Urothelium cell line (cell line): ENCODE measurements around the gene ARHGAP44.

Source experiments
- DNase-seq: peaks from one replicate; pipeline ENCODE4 v3.0.0; 2011; ENCODE audit warnings: low spot score, mixed read lengths
- FAIRE-seq: peaks from 2 replicates; lab custom pipeline; 2011; peaks lifted over from hg19 to GRCh38; lab: Jason Lieb, UNC

ARHGAP44 gene

GRCh38 chr17:12896180-12896785 lies 107.0 kb downstream of the ARHGAP44 start:
- DNase-seq (no peak), FAIRE-seq (no peak)

- no peak for DNase-seq
- FAIRE-seq = no peak
Observed at GRCh38 chr17:12898110-12898509, 108.8 kb downstream of the ARHGAP44 start.

GRCh38 chr17:12899604-12900003 lies 110.3 kb downstream of the ARHGAP44 start:
- DNase-seq (no peak), FAIRE-seq (no peak)

- FAIRE-seq (no peak), DNase-seq (no peak)
Observed at GRCh38 chr17:12900474-12900873, 111.2 kb downstream of the ARHGAP44 start.

GRCh38 chr17:12902046-12902445 lies 112.7 kb downstream of the ARHGAP44 start:
- no peak for DNase-seq
- no peak for FAIRE-seq

GRCh38 chr17:12907477-12907876 lies 118.2 kb downstream of the ARHGAP44 start:
- DNase-seq = no peak
- no peak for FAIRE-seq

- DNase-seq (no peak), FAIRE-seq (no peak)
Observed at GRCh38 chr17:12909046-12909445, 119.7 kb downstream of the ARHGAP44 start.

- DNase-seq (no peak), FAIRE-seq (no peak)
Observed at GRCh38 chr17:12909511-12909910, 120.2 kb downstream of the ARHGAP44 start.

- FAIRE-seq (no peak), DNase-seq (no peak)
Observed at GRCh38 chr17:12911239-12911638, 121.9 kb downstream of the ARHGAP44 start.

- FAIRE-seq (no peak), DNase-seq (no peak)
Observed at GRCh38 chr17:12917399-12917798, 128.1 kb downstream of the ARHGAP44 start.

- no peak for FAIRE-seq
- DNase-seq = no peak
Observed at GRCh38 chr17:12918142-12918541, 128.8 kb downstream of the ARHGAP44 start.

GRCh38 chr17:12922120-12922519 lies 132.8 kb downstream of the ARHGAP44 start:
- FAIRE-seq (no peak), DNase-seq (no peak)

- FAIRE-seq (no peak), DNase-seq (no peak)
Observed at GRCh38 chr17:12924614-12925013, 135.3 kb downstream of the ARHGAP44 start.

- FAIRE-seq = no peak
Observed at GRCh38 chr17:12927001-12927400, 137.7 kb downstream of the ARHGAP44 start.

GRCh38 chr17:12927541-12928425 lies 138.5 kb downstream of the ARHGAP44 start:
- DNase-seq (no peak), FAIRE-seq (no peak)

More at GRCh38 chr17:12927001-12927400, 137.7 kb downstream of the ARHGAP44 start:
- no peak for DNase-seq

- FAIRE-seq = no peak
Observed at GRCh38 chr17:12928736-12929135, 139.4 kb downstream of the ARHGAP44 start.

GRCh38 chr17:12936501-12936900 lies 147.2 kb downstream of the ARHGAP44 start:
- FAIRE-seq = no peak
- DNase-seq = no peak

More at GRCh38 chr17:12928736-12929135, 139.4 kb downstream of the ARHGAP44 start:
- no peak for DNase-seq

GRCh38 chr17:12940699-12941098 lies 151.4 kb downstream of the ARHGAP44 start:
- FAIRE-seq = no peak

GRCh38 chr17:12947047-12947446 lies 157.7 kb downstream of the ARHGAP44 start:
- FAIRE-seq (no peak), DNase-seq (no peak)

More at GRCh38 chr17:12940699-12941098, 151.4 kb downstream of the ARHGAP44 start:
- no peak for DNase-seq

GRCh38 chr17:12952012-12952411 lies 162.7 kb downstream of the ARHGAP44 start:
- FAIRE-seq (no peak), DNase-seq (no peak)

- FAIRE-seq = no peak
Observed at GRCh38 chr17:12953156-12953555, 163.9 kb downstream of the ARHGAP44 start.

GRCh38 chr17:12955521-12955920 lies 166.2 kb downstream of the ARHGAP44 start:
- no peak for FAIRE-seq

More at GRCh38 chr17:12953156-12953555, 163.9 kb downstream of the ARHGAP44 start:
- no peak for DNase-seq

More at GRCh38 chr17:12955521-12955920, 166.2 kb downstream of the ARHGAP44 start:
- DNase-seq = no peak
